ENCODE results near the gene CD109.

The CD109 gene

DNA sequence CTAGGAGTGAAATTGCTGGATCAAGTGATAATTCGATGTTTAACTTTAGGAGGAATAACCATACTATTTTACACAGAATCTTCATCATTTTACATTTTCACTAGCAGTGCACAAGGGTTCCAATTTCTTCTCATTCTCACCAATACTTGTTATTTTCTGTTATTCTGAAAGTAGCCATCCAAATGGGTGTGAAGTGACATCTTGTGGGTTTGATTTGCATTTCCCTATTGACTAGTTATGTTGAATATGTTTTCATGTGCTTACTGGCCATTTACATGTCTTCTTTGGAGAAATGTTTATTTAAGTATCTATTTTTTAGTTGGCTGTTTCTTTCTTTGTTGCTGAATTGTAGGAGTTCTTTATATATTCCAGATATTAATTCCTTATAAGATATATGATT lies 164.3 kb downstream of the CD109 start:
- no peak for DNase-seq (ENCODE audit: low read depth)

DNA sequence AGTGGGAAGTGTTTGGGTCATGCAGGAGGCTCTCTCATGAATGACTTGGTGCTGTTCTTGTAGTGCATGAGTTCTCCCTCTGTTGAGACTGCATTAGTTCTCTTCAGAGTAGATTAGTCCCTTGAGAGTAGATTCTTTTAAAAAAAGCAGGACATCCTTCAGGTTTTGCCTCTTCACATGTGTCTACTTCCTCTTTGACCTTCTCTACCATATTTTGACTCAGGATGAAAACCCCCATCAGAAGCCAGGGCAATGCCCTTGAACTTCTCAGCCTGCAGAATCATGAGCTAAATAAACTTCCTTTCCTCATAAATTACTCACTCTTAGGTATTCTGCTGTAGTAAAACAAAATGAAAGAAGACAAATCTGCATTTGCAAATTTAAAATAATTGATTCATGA lies 170.3 kb downstream of the CD109 start:
- no peak for DNase-seq (ENCODE audit: low read depth)

DNA sequence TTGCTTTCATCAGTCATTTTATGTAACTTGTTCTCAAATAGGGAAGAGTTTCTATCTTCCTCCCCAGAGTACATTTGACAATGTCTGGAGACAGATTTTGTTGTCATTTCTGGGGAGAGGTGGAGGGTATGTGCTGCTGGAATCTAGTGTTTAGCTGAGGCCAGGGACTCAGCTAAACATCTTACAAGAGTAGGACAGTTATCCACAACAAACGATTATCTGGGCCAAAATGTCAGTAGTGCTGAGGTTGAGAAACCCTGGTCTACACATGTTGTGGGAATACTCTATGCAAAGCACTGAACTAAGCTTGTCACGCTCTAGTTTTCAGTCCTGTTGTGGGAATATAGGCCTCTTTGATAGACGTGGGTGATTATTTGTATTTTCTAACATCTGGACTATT lies 171.4 kb downstream of the CD109 start:
- DNase-seq (ENCODE audit: low read depth), result no peak

DNA sequence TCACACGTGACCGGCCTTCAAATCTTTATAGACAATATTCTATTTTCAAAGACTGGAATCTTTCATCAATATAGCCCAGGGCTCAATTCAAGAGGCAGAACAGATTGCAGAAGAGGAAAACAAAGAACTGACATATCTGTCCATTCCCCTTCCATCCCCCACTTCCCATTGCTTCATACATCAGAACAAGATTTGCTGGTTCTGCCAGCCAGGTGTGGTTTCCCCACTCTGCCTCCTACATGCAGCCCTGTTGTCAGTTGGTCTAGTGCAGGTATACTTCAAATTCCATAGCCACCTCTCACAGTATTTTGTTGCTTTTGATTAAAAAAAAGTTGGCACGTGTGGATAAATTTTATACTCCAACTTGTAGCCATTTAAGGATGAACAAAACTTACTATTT lies 174.9 kb downstream of the CD109 start:
- no peak for DNase-seq (ENCODE audit: low read depth)

DNA sequence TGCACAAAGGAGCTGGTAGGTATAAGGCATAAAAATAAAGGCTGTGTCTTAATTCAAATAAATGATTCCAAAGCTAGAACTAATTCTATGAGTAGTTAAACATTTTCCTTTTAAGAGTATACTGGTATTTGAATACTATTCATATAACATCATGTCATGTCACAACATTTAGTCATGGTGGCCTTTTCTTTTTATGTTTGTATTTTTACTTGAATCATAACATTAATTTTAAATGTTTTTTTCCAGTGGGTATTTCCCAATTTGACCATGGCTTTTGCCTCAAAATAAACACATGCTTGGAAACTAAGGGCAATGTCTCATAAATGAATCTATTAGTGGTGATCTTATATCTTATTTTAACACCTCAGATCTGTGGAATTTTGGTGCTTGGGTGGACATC lies 177.1 kb downstream of the CD109 start:
- DNase-seq (ENCODE audit: low read depth), result no peak
